Mesenchymal stem cell (in vitro differentiated cells and primary cell): ENCODE measurements around the gene ETS2.
"Not testable (repeated sequence)": the region's sequence is repeated elsewhere in the genome, so short reads cannot be mapped to it uniquely, and the experiment has no call there.

Experiments used
- DNase-seq: peaks from one replicate; pipeline ENCODE4 v3.0.0-alpha.2; 2013
- H2AFZ ChIP-seq: one replicate; pipeline ENCODE4 v1.6.1; 2013; ENCODE audit warnings: low read depth, mild to moderate bottlenecking, control low read depth, inconsistent platforms, low read length, moderate library complexity
- H2AK5ac ChIP-seq: 2 replicates; pipeline ENCODE4 v1.6.1; 2013; ENCODE audit warnings: low read length, moderate library complexity, mild to moderate bottlenecking, inconsistent platforms; ENCODE audit not compliant: severe bottlenecking
- H2BK120ac ChIP-seq: one replicate; pipeline ENCODE4 v1.6.1; 2013; ENCODE audit warnings: low read depth, mild to moderate bottlenecking, inconsistent platforms, low read length, moderate library complexity
- H2BK12ac ChIP-seq, 2 experiments: one replicate each; pipeline ENCODE4 v1.6.1; 2013; ENCODE audit warnings: inconsistent platforms in 2 of 2, low read length in 2 of 2, mild to moderate bottlenecking in 2 of 2, moderate library complexity in 2 of 2, control low read depth in 1 of 2
- H2BK15ac ChIP-seq: one replicate; pipeline ENCODE4 v1.6.1; 2013; ENCODE audit warnings: mild to moderate bottlenecking, low read depth, inconsistent platforms; ENCODE audit not compliant: poor library complexity, severe bottlenecking
- H2BK5ac ChIP-seq: 2 replicates; pipeline ENCODE4 v1.6.1; 2013; ENCODE audit warnings: low read depth, mild to moderate bottlenecking, low read length, control low read depth, inconsistent platforms; ENCODE audit not compliant: poor library complexity, severe bottlenecking
- H3K14ac ChIP-seq, 2 experiments: one replicate each; pipeline ENCODE4 v1.6.1; 2013; ENCODE audit warnings: inconsistent platforms in 2 of 2, low read length in 2 of 2, control low read depth in 1 of 2, mild to moderate bottlenecking in 1 of 2, moderate library complexity in 1 of 2
- H3K18ac ChIP-seq, 2 experiments: one replicate each; pipeline ENCODE4 v1.6.1; 2013; ENCODE audit warnings: inconsistent platforms in 2 of 2, low read length in 2 of 2, control low read depth in 1 of 2, low read depth in 1 of 2, mild to moderate bottlenecking in 1 of 2
- H3K23ac ChIP-seq, 2 experiments: one replicate each; pipeline ENCODE4 v1.6.1; 2013; ENCODE audit warnings: inconsistent platforms in 2 of 2, low read length in 2 of 2, mild to moderate bottlenecking in 2 of 2, moderate library complexity in 2 of 2, control low read depth in 1 of 2
- H3K27ac ChIP-seq: 2 replicates; pipeline ENCODE4 v1.5.1; 2013; ENCODE audit warnings: mild to moderate bottlenecking, moderate library complexity, low read length, control low read depth, inconsistent platforms; ENCODE audit not compliant: poor library complexity, severe bottlenecking
- H3K27me3 ChIP-seq, 2 experiments: 2 replicates each; pipeline versions ENCODE4 v1.6.1 to v1.7.0; 2013; ENCODE audit warnings: low read length in 2 of 2, mild to moderate bottlenecking in 2 of 2, moderate library complexity in 2 of 2, control low read depth in 1 of 2, inconsistent platforms in 1 of 2; ENCODE audit not compliant: control insufficient read depth in 1 of 2, insufficient read depth in 1 of 2
- H3K36me3 ChIP-seq, 2 experiments: 2 replicates each; pipeline versions ENCODE4 v1.6.1 to v1.7.0; 2013; ENCODE audit warnings: low read length in 2 of 2, control low read depth in 1 of 2, inconsistent platforms in 1 of 2, low read depth in 1 of 2, mild to moderate bottlenecking in 1 of 2; ENCODE audit not compliant: insufficient read depth in 2 of 2, control insufficient read depth in 1 of 2
- H3K4ac ChIP-seq, 2 experiments: one replicate each; pipeline ENCODE4 v1.6.1; 2013; ENCODE audit warnings: inconsistent platforms in 2 of 2, low read length in 2 of 2, mild to moderate bottlenecking in 2 of 2, moderate library complexity in 2 of 2, control low read depth in 1 of 2, low read depth in 1 of 2
- H3K4me1 ChIP-seq: 2 replicates; pipeline ENCODE4 v1.6.1; 2013; ENCODE audit warnings: low read depth, low read length, control low read depth; ENCODE audit not compliant: control insufficient read depth, insufficient read depth
- H3K4me2 ChIP-seq: 2 replicates; pipeline ENCODE4 v1.6.1; 2013; ENCODE audit warnings: low read length, mild to moderate bottlenecking, inconsistent platforms; ENCODE audit not compliant: poor library complexity, severe bottlenecking
- H3K4me3 ChIP-seq, 2 experiments: 2 replicates each; pipeline versions ENCODE4 v1.5.1 to v1.7.0; 2013; ENCODE audit warnings: low read length in 2 of 2, mild to moderate bottlenecking in 2 of 2, control low read depth in 1 of 2, low read depth in 1 of 2; ENCODE audit not compliant: insufficient read depth in 1 of 2
- H3K79me1 ChIP-seq: replicated peaks from 2 replicates; pipeline ENCODE4 v1.6.1; 2013; ENCODE audit warnings: mild to moderate bottlenecking, control low read depth, low read length, inconsistent platforms; ENCODE audit not compliant: poor library complexity, severe bottlenecking
- H3K9ac ChIP-seq: 2 replicates; pipeline ENCODE4 v1.7.0; 2013; ENCODE audit warnings: mild to moderate bottlenecking, low read length, moderate library complexity
- H3K9me3 ChIP-seq: 2 replicates; pipeline ENCODE4 v1.7.0; 2013; ENCODE audit warnings: mild to moderate bottlenecking, low read length; ENCODE audit not compliant: control insufficient read depth
- H4K8ac ChIP-seq: one replicate; pipeline ENCODE4 v1.6.1; 2013; ENCODE audit warnings: inconsistent platforms, mild to moderate bottlenecking, low read length, moderate library complexity
- H4K91ac ChIP-seq: one replicate; pipeline ENCODE4 v1.6.1; 2013; ENCODE audit warnings: mild to moderate bottlenecking, low read length, inconsistent platforms
- WGBS: methylation state at CpG from one replicate; pipeline ENCODE4 v1.1.7; 2013; ENCODE audit warnings: mixed read lengths; 5-methylcytosine and 5-hydroxymethylcytosine counted together

Gene ETS2

GRCh38 chr21:38825269-38825668 lies 19.5 kb downstream of the ETS2 start:
- Histone ChIP-seq H3K4me1 (no peaks in the 10 kb centered on the region), H3K27me3 (no peaks in the 10 kb centered on the region), H2BK15ac (no peak overlapping the region), H2BK120ac (no peak overlapping the region), H3K9me3 (no peaks in the 10 kb centered on the region), H3K18ac (peak overlapping the region; percentile 47 to 99), H3K27ac (no peak overlapping the region), H2AK5ac (no peak overlapping the region), H3K4me3 (no peak overlapping the region), H3K4me2 (no peak overlapping the region), H4K91ac (peak overlapping the region; percentile 60), H3K36me3 (peaks cover 33 to 36% of the 10 kb centered on the region in 2 experiments), H3K23ac (no peak overlapping the region), H3K4ac (peak overlapping the region; percentile 49 to 77), H2BK12ac (peak overlapping the region in 1 of 2 experiments; percentile 92), H2BK5ac (no peak overlapping the region), H2AFZ (no peak overlapping the region), H3K14ac (no peak overlapping the region), H4K8ac (peak overlapping the region; percentile 54), H3K9ac (no peak overlapping the region), H3K79me1 (peaks cover 13% of the 10 kb centered on the region)
- peak; percentile 31 for DNase-seq
- WGBS = 100% methylated on average over 4 of the region's 4 CpGs

- Histone ChIP-seq H3K4me1 (no peaks in the 10 kb centered on the region), H3K36me3 (peaks cover 27 to 30% of the 10 kb centered on the region in 2 experiments), H3K27ac (no peak overlapping the region), H3K23ac (no peak overlapping the region), H2AK5ac (no peak overlapping the region), H2BK15ac (no peak overlapping the region), H2BK5ac (no peak overlapping the region), H2AFZ (no peak overlapping the region), H3K4me3 (no peak overlapping the region), H2BK120ac (no peak overlapping the region), H3K18ac (no peak overlapping the region), H3K4me2 (no peak overlapping the region), H3K9me3 (no peaks in the 10 kb centered on the region), H3K27me3 (no peaks in the 10 kb centered on the region), H4K8ac (no peak overlapping the region), H3K9ac (no peak overlapping the region), H3K4ac (no peak overlapping the region), H2BK12ac (no peak overlapping the region), H3K14ac (no peak overlapping the region), H4K91ac (no peak overlapping the region), H3K79me1 (peaks cover 8% of the 10 kb centered on the region)
- no peak for DNase-seq
- 91% methylated on average over 2 of the region's 2 CpGs for WGBS
Measured at GRCh38 chr21:38825921-38826320, 20.2 kb downstream of the ETS2 start.

- not testable (repeated sequence) for H4K91ac ChIP-seq, H3K4me3 ChIP-seq, H3K27me3 ChIP-seq, H3K36me3 ChIP-seq, H3K27ac ChIP-seq, H2AK5ac ChIP-seq, H3K9me3 ChIP-seq, H2BK12ac ChIP-seq, H3K9ac ChIP-seq, H2BK5ac ChIP-seq, H3K79me1 ChIP-seq, H2AFZ ChIP-seq, H2BK120ac ChIP-seq, H2BK15ac ChIP-seq, H4K8ac ChIP-seq, DNase-seq, H3K14ac ChIP-seq, H3K4ac ChIP-seq, H3K4me1 ChIP-seq, H3K18ac ChIP-seq, H3K4me2 ChIP-seq, H3K23ac ChIP-seq
- 100% methylated on average over 3 of the region's 7 CpGs for WGBS
Measured at GRCh38 chr21:38828111-38828510, 22.4 kb downstream of the ETS2 start.

- 93% methylated on average over 2 of the region's 2 CpGs for whole genome bisulfite sequencing
- Histone ChIP-seq H4K8ac (peak overlapping the region; percentile 77), H3K4me1 (no peaks in the 10 kb centered on the region), H2BK120ac (peak overlapping the region; percentile 89), H4K91ac (peak overlapping the region; percentile 90), H3K14ac (no peak overlapping the region), H2AK5ac (no peak overlapping the region), H3K79me1 (no peaks in the 10 kb centered on the region), H2BK15ac (peak overlapping the region; percentile 68), H3K27me3 (no peaks in the 10 kb centered on the region), H3K36me3 (no peaks in the 10 kb centered on the region), H3K18ac (peak overlapping the region; percentile 94 to 95), H2AFZ (no peak overlapping the region), H2BK12ac (peak overlapping the region; percentile 92 to 97), H3K27ac (no peak overlapping the region), H3K9ac (peak overlapping the region; percentile 31), H3K9me3 (no peaks in the 10 kb centered on the region), H3K4me3 (no peak overlapping the region), H3K4ac (peak overlapping the region; percentile 80 to 94), H2BK5ac (no peak overlapping the region), H3K4me2 (no peak overlapping the region), H3K23ac (no peak overlapping the region)
- no peak for DNase-seq
Measured at GRCh38 chr21:38830671-38831525, 25.2 kb downstream of the ETS2 start.
